Activated T-cell treated with anti-CD3 and anti-CD28 coated beads, Interleukin-2, amount 50 U/mL, for 72 hours (primary cell): ENCODE results near the gene LRRK2. TPM values are rescaled to one million over a fixed set of nuclear protein-coding genes. Genes with fewer than 3 reads are reported as not detected.

Experiments used
- ATAC-seq, 2 donors: fragments of 150-1000 bp; cut with Tn5 transposase; replicated peaks in 1 of 2; 2 replicates each; pipeline ENCODE4 v1.10.0; 2021; ENCODE audit warnings: moderate library complexity in 2 of 2, mild to moderate bottlenecking in 1 of 2
- DNase-seq, 2 donors: peaks; one replicate each; pipeline ENCODE4 v3.0.0; 2021 to 2022; ENCODE audit warnings: mixed read lengths in 1 of 2
- H3K27ac Mint-ChIP-seq: one replicate; pipeline ENCODE4 v1.8.0; 2022; ENCODE audit warnings: mild to moderate bottlenecking, moderate library complexity, mixed read lengths
- H3K27me3 Mint-ChIP-seq: one replicate; pipeline ENCODE4 v1.8.0; 2022; ENCODE audit warnings: low read depth, mixed read lengths
- H3K36me3 Mint-ChIP-seq, 2 donors: one replicate each; pipeline ENCODE4 v1.8.0; 2022; ENCODE audit warnings: mixed read lengths in 2 of 2, mild to moderate bottlenecking in 1 of 2; ENCODE audit not compliant: insufficient read depth in 2 of 2
- H3K4me1 Mint-ChIP-seq: one replicate; pipeline ENCODE4 v1.8.0; 2022; ENCODE audit warnings: low read depth, mixed read lengths
- H3K4me3 Mint-ChIP-seq, 2 donors: one replicate each; pipeline ENCODE4 v1.8.0; 2022; ENCODE audit warnings: mild to moderate bottlenecking in 2 of 2, mixed read lengths in 2 of 2, moderate library complexity in 2 of 2
- H3K9me3 Mint-ChIP-seq, 2 donors: one replicate each; pipeline ENCODE4 v1.8.0; 2022; ENCODE audit warnings: mixed read lengths in 2 of 2
- total RNA-seq, 2 donors: library from RNA; stranded (reverse); gene quantifications; one replicate each; pipeline ENCODE4 v1.2.3, GENCODE V29; 2022

Gene LRRK2
- total RNA-seq, result not detected

DNA sequence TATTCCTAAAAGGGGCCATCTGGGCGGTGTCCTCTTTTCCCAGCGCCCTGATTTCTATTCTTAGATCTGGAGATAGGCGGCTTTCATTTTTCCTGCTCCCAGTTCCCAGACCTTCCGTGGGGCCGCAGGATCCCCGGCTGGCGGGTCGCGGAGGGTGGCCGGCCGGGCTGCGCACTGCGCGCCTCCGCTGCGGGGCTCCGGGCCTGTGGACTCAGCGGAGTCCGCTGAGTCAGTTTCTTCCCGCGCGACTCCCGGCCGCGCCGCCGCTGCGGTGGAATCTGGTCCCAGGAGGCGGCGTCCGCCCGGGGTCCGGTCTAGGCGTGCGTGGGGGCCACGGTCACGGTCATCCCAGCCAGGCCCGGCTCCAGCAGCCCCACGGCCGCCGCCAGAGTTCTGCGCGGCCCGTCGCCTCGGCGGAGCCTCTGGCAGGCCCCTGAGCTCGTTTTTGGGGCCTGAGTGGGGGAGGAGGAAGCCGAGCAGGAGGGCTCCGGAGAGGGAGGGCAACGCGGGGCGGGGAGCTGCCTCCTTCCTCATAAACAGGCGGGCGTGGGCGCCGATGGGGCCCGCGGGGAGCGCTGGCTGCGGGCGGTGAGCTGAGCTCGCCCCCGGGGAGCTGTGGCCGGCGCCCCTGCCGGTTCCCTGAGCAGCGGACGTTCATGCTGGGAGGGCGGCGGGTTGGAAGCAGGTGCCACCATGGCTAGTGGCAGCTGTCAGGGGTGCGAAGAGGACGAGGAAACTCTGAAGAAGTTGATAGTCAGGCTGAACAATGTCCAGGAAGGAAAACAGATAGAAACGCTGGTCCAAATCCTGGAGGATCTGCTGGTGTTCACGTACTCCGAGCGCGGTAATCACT is at the start of gene LRRK2:
TSS of gene LRRK2 (plus strand) at position 559 of the 853 bp plus-strand sequence. CDS start at position 694, 135 bp downstream.
- H3K27ac Mint-ChIP-seq, result peak within 1 kb of the TSS; percentile 33
- DNase-seq, result peak; percentile 47 to 49
- H3K9me3 Mint-ChIP-seq, result peaks cover 0 to 2% of the 10 kb centered on the region in 2 donors
- H3K4me1 Mint-ChIP-seq, result peaks cover 4% of the 10 kb centered on the region
- H3K27me3 Mint-ChIP-seq, result peaks cover 44% of the 10 kb centered on the region
- H3K36me3 Mint-ChIP-seq, result no peaks in the 10 kb centered on the region
- H3K4me3 Mint-ChIP-seq, result peak within 1 kb of the TSS; percentile 56 to 68
- peak; percentile 79 to 84 for ATAC-seq

DNA sequence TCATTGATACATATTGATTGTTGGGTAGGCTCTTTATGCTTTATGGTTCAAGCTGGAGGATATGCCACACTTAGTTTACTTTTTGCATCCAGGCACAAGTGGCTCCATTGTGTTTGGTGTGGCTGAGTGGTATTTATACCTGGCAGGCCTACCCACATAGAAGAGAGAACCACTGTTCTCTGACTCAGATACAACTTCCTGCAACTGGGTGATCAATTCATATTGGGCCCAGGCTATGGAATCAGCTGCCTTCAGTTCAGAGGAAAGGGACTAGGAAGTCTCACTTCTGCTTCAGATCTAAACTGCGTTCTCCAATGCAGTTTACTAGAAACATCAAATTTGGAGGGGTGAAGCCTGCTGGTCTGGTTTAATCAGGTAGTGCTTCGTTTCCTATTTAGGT is 49.8 kb upstream of the LRRK2 start:
- DNase-seq (no peak), ATAC-seq (no peak)
- peaks cover 20% of the 10 kb centered on the region for H3K27me3 Mint-ChIP-seq
- no peak overlapping the region for H3K4me3 Mint-ChIP-seq
- no peaks in the 10 kb centered on the region for H3K4me1 Mint-ChIP-seq
- no peaks in the 10 kb centered on the region for H3K36me3 Mint-ChIP-seq
- no peak overlapping the region for H3K27ac Mint-ChIP-seq
- H3K9me3 Mint-ChIP-seq, result no peaks in the 10 kb centered on the region

DNA sequence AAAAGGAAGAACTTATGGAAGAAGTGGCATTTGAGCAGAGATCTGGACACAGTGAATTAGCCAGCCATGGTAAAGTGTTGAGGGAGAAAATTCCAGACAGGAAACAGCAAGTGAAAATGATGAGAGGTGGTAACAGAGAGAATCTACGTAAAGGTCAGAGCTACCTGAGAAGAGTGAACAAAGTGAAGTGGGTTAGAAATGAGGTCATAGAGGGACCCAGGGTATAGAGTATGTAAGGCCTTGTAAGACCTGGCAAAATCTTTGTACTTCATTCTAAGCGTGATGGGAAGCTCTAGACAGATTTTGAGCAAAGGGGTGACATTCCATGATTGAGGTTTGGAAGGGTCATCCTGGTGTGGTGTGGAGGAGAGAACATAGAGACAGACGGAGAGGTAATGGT is 49.3 kb upstream of the LRRK2 start:
- ATAC-seq (no peak), DNase-seq (no peak)
- no peak overlapping the region for H3K4me3 Mint-ChIP-seq
- no peaks in the 10 kb centered on the region for H3K4me1 Mint-ChIP-seq
- no peak overlapping the region for H3K27ac Mint-ChIP-seq
- peaks cover 0 to 3% of the 10 kb centered on the region in 2 donors for H3K36me3 Mint-ChIP-seq
- peaks cover 19% of the 10 kb centered on the region for H3K27me3 Mint-ChIP-seq
- no peaks in the 10 kb centered on the region for H3K9me3 Mint-ChIP-seq

DNA sequence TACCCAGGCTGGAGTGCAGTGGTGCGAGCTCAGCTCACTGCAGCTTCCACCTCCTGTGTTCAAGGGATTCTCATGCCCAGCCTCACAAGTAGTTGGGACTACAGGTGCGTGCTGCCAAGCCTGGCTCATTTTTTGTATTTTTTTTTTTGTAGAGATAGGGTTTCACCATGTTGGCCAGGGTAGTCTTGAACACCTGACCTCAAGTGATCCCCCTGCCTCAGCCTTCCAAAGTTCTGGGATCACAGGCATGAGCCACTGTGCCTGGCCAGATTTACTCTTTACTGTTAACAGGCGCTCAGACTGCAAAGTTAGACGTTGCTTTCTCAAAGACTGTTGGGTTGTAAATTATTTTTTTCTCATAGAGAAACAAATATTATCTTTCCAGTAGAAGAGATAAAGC is 46.1 kb upstream of the LRRK2 start:
- Mint-ChIP-seq H3K27ac (no peak overlapping the region), H3K9me3 (peaks cover 0 to 2% of the 10 kb centered on the region in 2 donors), H3K27me3 (peaks cover 15% of the 10 kb centered on the region), H3K36me3 (peaks cover 0 to 3% of the 10 kb centered on the region in 2 donors), H3K4me1 (peaks cover 10% of the 10 kb centered on the region), H3K4me3 (no peak overlapping the region)
- DNase-seq (no peak), ATAC-seq (no peak)

DNA sequence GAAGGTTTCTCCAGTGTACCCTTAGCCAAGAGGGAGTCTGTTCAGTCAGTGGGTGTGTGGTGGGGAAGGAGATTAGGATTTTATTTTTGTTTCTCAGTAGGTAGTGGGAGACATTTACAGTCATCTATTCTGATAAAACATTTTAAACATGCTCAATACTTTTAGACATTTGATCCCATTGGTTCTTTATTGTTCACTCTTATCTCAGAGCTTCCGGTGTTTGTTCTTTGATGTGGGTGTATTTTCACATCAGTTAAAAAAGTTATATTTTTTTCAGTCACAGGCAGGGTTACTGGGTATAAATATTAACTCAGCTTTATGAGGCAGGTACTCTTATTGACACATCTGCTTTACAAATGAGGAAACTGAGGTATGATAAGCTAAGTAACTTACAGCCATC is 43.3 kb upstream of the LRRK2 start:
- H3K36me3 Mint-ChIP-seq, result peaks cover 0 to 3% of the 10 kb centered on the region in 2 donors
- DNase-seq, result no peak

DNA sequence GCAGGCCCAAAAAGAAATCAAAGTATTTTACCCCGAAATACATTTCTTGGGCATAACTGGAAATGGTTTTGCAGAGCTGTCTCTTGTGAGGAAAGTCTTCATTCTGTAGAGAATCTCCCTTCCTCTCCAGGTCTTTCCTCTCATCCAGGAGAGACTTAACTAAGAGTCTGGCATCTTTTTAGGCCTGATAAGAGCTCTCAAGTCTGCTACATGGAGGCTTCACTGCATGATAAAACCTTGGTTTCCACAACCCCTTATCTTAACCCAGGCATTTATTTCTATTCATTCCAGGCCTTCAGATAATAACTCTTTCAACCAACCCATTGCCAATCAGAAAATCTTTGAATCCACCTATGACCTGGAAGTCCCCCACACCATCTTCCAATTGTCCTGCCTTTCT is 41.1 kb upstream of the LRRK2 start:
- Mint-ChIP-seq H3K36me3 (peaks cover 2 to 9% of the 10 kb centered on the region in 2 donors), H3K9me3 (peaks cover 4 to 5% of the 10 kb centered on the region in 2 donors), H3K4me3 (no peak overlapping the region), H3K27me3 (no peaks in the 10 kb centered on the region), H3K27ac (no peak overlapping the region), H3K4me1 (peaks cover 10% of the 10 kb centered on the region)
- ATAC-seq (no peak), DNase-seq (no peak)

More for the DNA sequence above, 43.3 kb upstream of the LRRK2 start:
- Mint-ChIP-seq H3K27ac (no peak overlapping the region), H3K9me3 (peaks cover 0 to 2% of the 10 kb centered on the region in 2 donors), H3K4me1 (peaks cover 10% of the 10 kb centered on the region), H3K4me3 (no peak overlapping the region), H3K27me3 (peaks cover 3% of the 10 kb centered on the region)
- no peak for ATAC-seq

DNA sequence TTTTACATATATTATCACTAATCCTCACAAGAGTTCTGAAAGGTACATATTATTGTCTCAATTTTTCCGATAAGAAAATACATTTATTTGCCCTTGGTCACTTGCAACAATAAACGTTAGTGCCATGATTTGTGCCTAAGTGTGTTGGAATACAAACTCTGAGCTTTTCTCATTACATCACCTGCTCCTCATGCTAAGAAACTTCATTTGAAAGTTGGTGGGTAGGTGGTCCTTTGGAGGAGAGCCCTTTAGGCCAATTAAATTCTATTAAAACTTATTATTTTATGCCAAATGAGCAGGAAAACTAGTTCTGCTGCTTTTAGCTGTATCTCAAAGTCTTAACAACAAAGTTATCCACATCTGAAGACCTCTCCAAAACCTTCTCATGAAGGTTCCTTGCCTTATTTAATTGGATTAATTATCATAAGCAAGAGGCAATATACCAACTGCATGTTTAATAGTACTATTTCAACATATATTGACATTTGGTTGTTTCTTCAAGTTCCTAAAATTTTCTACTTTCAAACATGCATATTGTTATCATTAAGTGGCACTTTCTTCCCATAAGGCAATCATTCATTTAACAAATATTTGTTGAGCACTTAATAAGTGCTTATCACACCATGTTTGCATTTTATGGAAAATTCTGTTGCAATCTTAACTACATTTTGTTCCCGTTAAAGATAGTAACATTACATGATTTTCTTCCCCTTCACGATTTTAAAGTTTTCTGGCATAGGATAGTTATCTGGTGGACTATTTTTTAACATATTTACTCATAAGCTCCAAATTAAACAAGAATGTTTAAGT is 40.1 kb upstream of the LRRK2 start:
- peaks cover 10% of the 10 kb centered on the region for H3K4me1 Mint-ChIP-seq
- DNase-seq (no peak), ATAC-seq (no peak)
- peaks cover 4 to 5% of the 10 kb centered on the region in 2 donors for H3K9me3 Mint-ChIP-seq
- H3K27ac Mint-ChIP-seq, result no peak overlapping the region
- peaks cover 2 to 9% of the 10 kb centered on the region in 2 donors for H3K36me3 Mint-ChIP-seq
- H3K4me3 Mint-ChIP-seq, result no peak overlapping the region
- H3K27me3 Mint-ChIP-seq, result no peaks in the 10 kb centered on the region

DNA sequence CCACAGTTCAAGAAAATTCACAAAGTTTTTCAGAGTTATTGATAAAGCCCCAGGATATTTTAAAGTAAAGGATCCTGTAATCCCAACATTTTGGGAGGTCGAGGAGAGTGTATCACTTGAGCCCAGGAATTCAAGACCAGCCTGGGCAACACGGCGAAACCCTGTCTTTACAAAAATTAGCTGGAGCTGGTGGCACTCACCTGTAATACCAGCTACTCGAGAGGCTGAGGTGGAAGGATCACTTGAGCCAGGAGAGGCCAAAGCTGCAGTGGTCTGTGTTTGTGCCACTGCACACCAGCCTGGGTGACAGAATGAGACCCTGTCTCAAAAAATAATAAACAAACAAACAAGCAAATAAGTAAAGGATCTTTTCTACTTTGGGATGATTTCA is 39.5 kb upstream of the LRRK2 start:
- no peaks in the 10 kb centered on the region for H3K27me3 Mint-ChIP-seq
- peaks cover 4 to 7% of the 10 kb centered on the region in 2 donors for H3K36me3 Mint-ChIP-seq
- no peak overlapping the region for H3K27ac Mint-ChIP-seq
- no peak for ATAC-seq
- no peak overlapping the region for H3K4me3 Mint-ChIP-seq
- peaks cover 5% of the 10 kb centered on the region in 2 donors for H3K9me3 Mint-ChIP-seq
- peaks cover 10% of the 10 kb centered on the region for H3K4me1 Mint-ChIP-seq
- no peak for DNase-seq

DNA sequence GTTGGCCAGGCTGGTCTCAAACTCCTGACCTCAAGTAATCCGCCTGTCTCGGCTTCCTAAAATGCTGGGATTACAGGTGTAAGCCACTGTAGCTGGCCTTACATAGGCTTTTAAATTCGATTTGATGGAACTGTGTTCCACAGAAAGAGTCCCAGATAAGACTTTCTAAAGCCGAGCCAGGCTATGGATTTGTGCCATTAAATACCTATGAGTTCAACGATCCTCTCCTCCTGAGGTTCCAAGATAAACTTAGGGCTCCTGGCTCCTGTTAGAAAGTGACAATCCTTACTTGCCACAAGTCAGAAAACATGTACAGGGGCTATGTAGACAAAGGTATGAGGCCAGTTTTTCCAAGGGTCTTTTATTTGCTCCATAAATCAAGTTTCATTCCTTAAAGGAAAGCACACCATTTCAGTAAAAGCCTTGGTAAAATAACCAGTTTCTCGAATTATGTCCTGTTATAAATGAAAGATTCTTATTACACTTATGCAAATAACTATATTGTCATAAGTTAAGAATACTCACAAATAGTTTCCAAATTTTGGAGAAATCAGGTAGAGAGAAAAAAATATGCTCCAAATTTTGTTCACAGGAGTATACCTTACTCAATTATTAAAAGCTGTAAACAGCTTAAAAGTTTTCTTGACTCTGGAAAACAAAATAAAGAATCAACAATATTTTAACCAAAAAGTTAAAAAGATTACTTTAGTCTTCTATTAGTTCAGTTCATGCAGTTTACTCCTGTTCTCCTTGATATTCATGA is 36.1 kb upstream of the LRRK2 start:
- DNase-seq, result no peak
- no peaks in the 10 kb centered on the region for H3K27me3 Mint-ChIP-seq
- peaks cover 4 to 6% of the 10 kb centered on the region in 2 donors for H3K36me3 Mint-ChIP-seq
- H3K4me3 Mint-ChIP-seq, result no peak overlapping the region
- H3K4me1 Mint-ChIP-seq, result peaks cover 8% of the 10 kb centered on the region
- no peak overlapping the region for H3K27ac Mint-ChIP-seq
- H3K9me3 Mint-ChIP-seq, result peaks cover 5 to 6% of the 10 kb centered on the region in 2 donors
- no peak for ATAC-seq

DNA sequence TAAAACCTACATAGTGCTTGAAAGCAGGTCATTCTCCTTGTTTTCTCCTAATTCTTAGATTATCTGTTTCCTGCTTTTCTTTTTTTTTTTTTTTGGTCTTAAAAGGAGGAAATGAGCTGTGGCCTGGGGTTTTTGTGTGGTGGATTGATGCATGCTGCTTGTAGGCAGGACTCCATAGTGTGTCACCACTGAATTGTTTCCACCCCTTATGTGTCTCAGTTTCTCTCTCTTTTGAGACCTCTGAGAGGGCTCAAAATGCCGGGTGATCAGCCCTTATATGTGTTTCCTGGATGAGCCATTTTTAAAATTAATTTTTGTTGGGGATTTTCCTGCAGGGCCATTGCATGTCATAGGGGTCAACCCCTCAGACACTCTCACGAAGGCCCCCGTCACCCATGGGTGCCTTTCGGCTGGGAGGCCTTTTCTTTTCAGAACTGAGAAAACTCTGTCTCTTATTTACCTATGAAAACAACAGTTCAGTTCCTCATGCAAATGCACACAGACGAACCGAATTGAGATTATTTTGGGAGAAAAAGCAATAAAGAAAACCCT is 32.0 kb upstream of the LRRK2 start:
- Mint-ChIP-seq H3K4me3 (no peak overlapping the region), H3K9me3 (peaks cover 3% of the 10 kb centered on the region in 2 donors), H3K36me3 (peaks cover 3 to 4% of the 10 kb centered on the region in 2 donors), H3K4me1 (peaks cover 8% of the 10 kb centered on the region), H3K27me3 (no peaks in the 10 kb centered on the region), H3K27ac (no peak overlapping the region)
- peak in 1 of 2 donors; percentile 56 for ATAC-seq
- DNase-seq, result peak in 1 of 2 donors; percentile 4

DNA sequence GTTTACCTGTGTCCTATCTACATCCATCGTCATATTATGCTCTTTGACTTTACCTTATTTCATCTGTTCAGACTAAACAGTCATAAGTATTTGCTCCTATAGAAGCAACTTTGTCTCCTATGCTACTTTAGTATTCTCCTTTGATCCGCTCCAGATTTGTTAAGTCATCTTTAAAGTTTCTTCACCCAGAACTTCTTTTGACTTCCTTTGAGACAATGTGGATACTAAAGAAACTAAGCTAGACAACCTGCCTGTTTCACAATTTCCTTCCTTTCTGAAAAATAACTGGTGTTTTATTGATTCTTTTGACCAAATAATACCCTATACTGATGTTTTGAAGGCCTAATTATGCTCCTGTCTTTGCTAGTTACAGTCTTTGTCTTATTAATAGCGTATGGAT is 30.0 kb upstream of the LRRK2 start:
- peaks cover 0 to 3% of the 10 kb centered on the region in 2 donors for H3K36me3 Mint-ChIP-seq
- DNase-seq, result no peak
- no peak overlapping the region for H3K4me3 Mint-ChIP-seq
- no peak overlapping the region for H3K27ac Mint-ChIP-seq
- H3K9me3 Mint-ChIP-seq, result peaks cover 2 to 3% of the 10 kb centered on the region in 2 donors
- H3K27me3 Mint-ChIP-seq, result peaks cover 10% of the 10 kb centered on the region
- H3K4me1 Mint-ChIP-seq, result peaks cover 8% of the 10 kb centered on the region
- ATAC-seq, result no peak

DNA sequence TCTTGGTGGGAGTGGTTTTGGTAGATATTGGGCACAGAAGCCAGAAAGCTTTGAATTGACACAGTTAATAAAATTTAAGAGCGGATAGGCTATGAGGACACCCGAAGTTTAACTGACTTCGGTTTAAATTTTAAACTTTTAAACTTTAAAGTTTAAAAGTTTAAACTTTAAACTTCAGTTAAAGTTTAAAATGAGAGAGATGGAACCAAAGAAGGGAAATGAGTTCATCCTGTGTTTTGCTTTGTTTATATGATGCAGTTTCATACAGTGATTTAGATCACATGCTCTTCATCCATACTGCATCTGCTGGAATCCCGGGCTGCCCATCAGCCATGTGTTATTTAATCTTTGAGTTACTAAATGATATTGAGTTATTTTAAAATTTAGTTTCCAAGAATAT is 27.2 kb upstream of the LRRK2 start:
- no peak overlapping the region for H3K4me3 Mint-ChIP-seq
- DNase-seq, result no peak
- peaks cover 5% of the 10 kb centered on the region for H3K4me1 Mint-ChIP-seq
- H3K36me3 Mint-ChIP-seq, result no peaks in the 10 kb centered on the region
- H3K27ac Mint-ChIP-seq, result no peak overlapping the region
- H3K27me3 Mint-ChIP-seq, result peaks cover 10% of the 10 kb centered on the region
- peaks cover 0 to 3% of the 10 kb centered on the region in 2 donors for H3K9me3 Mint-ChIP-seq
- no peak for ATAC-seq
